Spleen (tissue), 11 donors: ENCODE results near the gene ADPGK. TPM values are rescaled to one million over a fixed set of nuclear protein-coding genes. Genes with fewer than 3 reads are reported as not detected.
"Not testable (repeated sequence)": the region's sequence is repeated elsewhere in the genome, so short reads cannot be mapped to it uniquely, and the experiment has no call there.

ENCODE experiments used
- DNase-seq: peaks from one replicate; pipeline ENCODE4 v3.0.0-alpha.2; 2020
- H3K27ac ChIP-seq, 8 donors: fragments of 200-600 bp; sonication (generic) in 7 of 8; 1 replicate in 4 of 8; 2 replicates in 4 of 8; pipeline versions ENCODE4 v1.5.0 to v1.8.0; 2016 to 2021; ENCODE audit warnings: inconsistent platforms in 4 of 8, mild to moderate bottlenecking in 4 of 8, moderate library complexity in 1 of 8
- H3K27me3 ChIP-seq, 7 donors: fragments of 200-600 bp; sonication (generic) in 6 of 7; replicated peaks in 1 of 7; 1 replicate in 4 of 7; 2 replicates in 3 of 7; pipeline versions ENCODE4 v1.5.0 to v1.8.0; 2016 to 2021; ENCODE audit warnings: inconsistent platforms in 3 of 7, mild to moderate bottlenecking in 1 of 7
- H3K36me3 ChIP-seq, 6 donors: fragments of 200-600 bp; sonication (generic) in 5 of 6; 1 replicate in 4 of 6; 2 replicates in 2 of 6; pipeline versions ENCODE4 v1.5.0 to v1.8.0; 2016 to 2021; ENCODE audit warnings: inconsistent platforms in 2 of 6
- H3K4me1 ChIP-seq, 6 donors: fragments of 200-600 bp; sonication (generic) in 5 of 6; 1 replicate in 3 of 6; 2 replicates in 3 of 6; pipeline versions ENCODE4 v1.5.0 to v1.8.0; 2016 to 2021; ENCODE audit warnings: inconsistent platforms in 3 of 6
- H3K4me3 ChIP-seq, 8 donors: fragments of 200-600 bp; sonication (generic) in 7 of 8; 1 replicate in 4 of 8; 2 replicates in 4 of 8; pipeline versions ENCODE4 v1.5.0 to v1.8.0; 2016 to 2021; ENCODE audit warnings: inconsistent platforms in 4 of 8, mild to moderate bottlenecking in 4 of 8, moderate library complexity in 2 of 8
- H3K9me3 ChIP-seq, 8 donors: fragments of 200-600 bp; sonication (generic) in 7 of 8; 1 replicate in 4 of 8; 2 replicates in 4 of 8; pipeline versions ENCODE4 v1.5.0 to v1.8.0; 2016 to 2021; ENCODE audit warnings: inconsistent platforms in 4 of 8
- POLR2A ChIP-seq, 3 donors: fragments of 450-650 bp; IDR thresholded peaks; one replicate each; pipeline ENCODE4 v1.5.1; 2017; ENCODE audit warnings: antibody characterized with exemption in 3 of 3, mild to moderate bottlenecking in 1 of 3
- POLR2AphosphoS5 ChIP-seq, 3 donors: sonication (generic); formaldehyde crosslinking; IDR thresholded peaks; one replicate each; pipeline ENCODE4 v1.5.1; 2017; ENCODE audit warnings: antibody characterized with exemption in 3 of 3
- WGBS, 5 donors: extraction: QIAGEN DNeasy Blood & Tissue Kit in 3 of 5; methylation state at CpG; one replicate each; pipeline versions ENCODE4 v1.1.5 to v1.1.7; 2013 to 2018; 5-methylcytosine and 5-hydroxymethylcytosine counted together
- intact Hi-C: fragments of 100-400 bp; cut with DNase I; formaldehyde crosslinking; loops from one replicate; pipeline ENCODE4 v1.15.0; 2023; ENCODE audit warnings: low total_unique reads
- polyA plus RNA-seq, 3 donors: library from polyadenylated mRNA; stranded (reverse); fragments of 200-250 nt; gene quantifications; one replicate each; pipeline ENCODE4 v1.2.1, GENCODE V29; 2013
- total RNA-seq, 7 donors: library from RNA; depleted of rRNA in 3 of 7; stranded (reverse); fragments of >200 nt in 3 of 7; fragmentation: NEBNext Ultra II Directional in 4 of 7; extraction: Animal tissue kit (Norgen Biotek cat#: 25700) in 4 of 7; gene quantifications; one replicate each; pipeline versions ENCODE4 v1.1.0 to v1.2.1, GENCODE V29; 2016 to 2021
- TF ChIP-seq, protein P1 (sequence below), 11 experiments: fragments of 200-600 bp in 7 of 11; fragments of 450-650 bp in 4 of 11; sonication (generic) in 4 of 11; IDR thresholded peaks in 8 of 11; conservative IDR thresholded peaks in 3 of 11; 1 replicate in 7 of 11; 2 replicates in 4 of 11; pipeline versions ENCODE4 v1.4.0 to v1.8.0; 2016 to 2021; ENCODE audit warnings: antibody characterized with exemption in 11 of 11, inconsistent platforms in 4 of 11, mild to moderate bottlenecking in 1 of 11
- donor health status: healthy with polysubstance abuse.
- donor health status: DM: no; HTN: no; CAD: no; lungs with moderate emphysema.
- donor health status: DM: no; HTN: no; CAD: no.
- donor health status: Bipolar disorder and iron deficiency.
- donor health status: healthy.
- donor health status: DM: no; HTN: no; CAD: no.
- donor health status: DM: yes; HTN: yes; CAD: no.

ADPGK gene
- total and polyA plus RNA-seq, 10 donors: 65.4 to 119 (median 100) TPM

GRCh38 chr15:72732516-72732915 lies 51.0 kb downstream of the ADPGK start:
- 88 to 96% (median 91%) methylated on average over 4 of the region's 4 CpGs for WGBS, 5 donors
- Histone ChIP-seq H3K27ac (no peak overlapping the region), H3K27me3 (no peaks in the 10 kb centered on the region), H3K9me3 (no peaks in the 10 kb centered on the region), H3K4me1 (no peaks in the 10 kb centered on the region), H3K4me3 (no peak overlapping the region), H3K36me3 (peaks cover 0 to 84% (median 31%) of the 10 kb centered on the region in 6 donors)
- no peak for DNase-seq
- intact Hi-C loops: no loop called here
- no peak for TF ChIP-seq POLR2A (IDR thresholded peaks at IDR 0.05)

GRCh38 chr15:72732086-72732485 lies 51.5 kb downstream of the ADPGK start:
- H3K27me3 ChIP-seq: no peaks in the 10 kb centered on the region
- H3K27ac ChIP-seq: no peak overlapping the region
- H3K36me3 ChIP-seq: peaks cover 0 to 84% (median 26%) of the 10 kb centered on the region in 6 donors
- DNase-seq: no peak
- H3K4me3 ChIP-seq: no peak overlapping the region
- intact Hi-C loops: no loop called here
- TF ChIP-seq, protein P1, sequence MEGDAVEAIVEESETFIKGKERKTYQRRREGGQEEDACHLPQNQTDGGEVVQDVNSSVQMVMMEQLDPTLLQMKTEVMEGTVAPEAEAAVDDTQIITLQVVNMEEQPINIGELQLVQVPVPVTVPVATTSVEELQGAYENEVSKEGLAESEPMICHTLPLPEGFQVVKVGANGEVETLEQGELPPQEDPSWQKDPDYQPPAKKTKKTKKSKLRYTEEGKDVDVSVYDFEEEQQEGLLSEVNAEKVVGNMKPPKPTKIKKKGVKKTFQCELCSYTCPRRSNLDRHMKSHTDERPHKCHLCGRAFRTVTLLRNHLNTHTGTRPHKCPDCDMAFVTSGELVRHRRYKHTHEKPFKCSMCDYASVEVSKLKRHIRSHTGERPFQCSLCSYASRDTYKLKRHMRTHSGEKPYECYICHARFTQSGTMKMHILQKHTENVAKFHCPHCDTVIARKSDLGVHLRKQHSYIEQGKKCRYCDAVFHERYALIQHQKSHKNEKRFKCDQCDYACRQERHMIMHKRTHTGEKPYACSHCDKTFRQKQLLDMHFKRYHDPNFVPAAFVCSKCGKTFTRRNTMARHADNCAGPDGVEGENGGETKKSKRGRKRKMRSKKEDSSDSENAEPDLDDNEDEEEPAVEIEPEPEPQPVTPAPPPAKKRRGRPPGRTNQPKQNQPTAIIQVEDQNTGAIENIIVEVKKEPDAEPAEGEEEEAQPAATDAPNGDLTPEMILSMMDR (IDR thresholded peaks at IDR 0.05 in 8 of 11, conservative IDR thresholded peaks at IDR 0.05 in 3 of 11): no peak
- TF ChIP-seq POLR2AphosphoS5 (IDR thresholded peaks at IDR 0.05) (no peak), POLR2A (IDR thresholded peaks at IDR 0.05) (no peak)
- H3K9me3 ChIP-seq: no peaks in the 10 kb centered on the region
- H3K4me1 ChIP-seq: no peaks in the 10 kb centered on the region

GRCh38 chr15:72728821-72729220 lies 54.7 kb downstream of the ADPGK start:
- Histone ChIP-seq H3K4me3 (no peak overlapping the region), H3K27ac (no peak overlapping the region), H3K9me3 (no peaks in the 10 kb centered on the region), H3K4me1 (no peaks in the 10 kb centered on the region), H3K27me3 (no peaks in the 10 kb centered on the region), H3K36me3 (peaks cover 0 to 68% (median 12%) of the 10 kb centered on the region in 6 donors)
- TF ChIP-seq POLR2A (IDR thresholded peaks at IDR 0.05) (no peak), POLR2AphosphoS5 (IDR thresholded peaks at IDR 0.05) (no peak)
- TF ChIP-seq, protein P1 (IDR thresholded peaks at IDR 0.05 in 8 of 11, conservative IDR thresholded peaks at IDR 0.05 in 3 of 11): no peak
- 77 to 95% (median 93%) methylated on average over 1 of the region's 1 CpG for WGBS, 5 donors
- no peak for DNase-seq
- intact Hi-C loops: no loop called here

GRCh38 chr15:72728249-72728648 lies 55.3 kb downstream of the ADPGK start:
- H3K9me3 ChIP-seq, DNase-seq, H3K4me1 ChIP-seq, H3K4me3 ChIP-seq, intact Hi-C loops, H3K27ac ChIP-seq, H3K27me3 ChIP-seq: not testable (repeated sequence)
- WGBS, 5 donors: 89 to 100% (median 96%) methylated on average over 1 of the region's 1 CpG
- H3K36me3 ChIP-seq: peaks cover 0 to 62% (median 12%) of the 10 kb centered on the region in 6 donors

- Histone ChIP-seq H3K4me1 (no peaks in the 10 kb centered on the region), H3K4me3 (no peak overlapping the region), H3K27me3 (no peaks in the 10 kb centered on the region), H3K36me3 (peaks cover 0 to 53% (median 10%) of the 10 kb centered on the region in 6 donors), H3K27ac (no peak overlapping the region), H3K9me3 (no peaks in the 10 kb centered on the region)
- TF ChIP-seq POLR2AphosphoS5 (IDR thresholded peaks at IDR 0.05) (no peak), POLR2A (IDR thresholded peaks at IDR 0.05) (no peak)
- TF ChIP-seq, protein P1 (IDR thresholded peaks at IDR 0.05 in 8 of 11, conservative IDR thresholded peaks at IDR 0.05 in 3 of 11): no peak
- intact Hi-C loops: no loop called here
- no peak for DNase-seq
These were observed 56.4 kb downstream of the ADPGK start for GRCh38 chr15:72727154-72727553.

GRCh38 chr15:72725851-72726250 lies 57.7 kb downstream of the ADPGK start:
- H3K9me3 ChIP-seq, H3K27me3 ChIP-seq, H3K27ac ChIP-seq, H3K4me1 ChIP-seq, H3K4me3 ChIP-seq, intact Hi-C loops, DNase-seq: not testable (repeated sequence)
- WGBS, 5 donors: 93 to 97% (median 95%) methylated on average over 6 of the region's 6 CpGs
- peaks cover 0 to 42% (median under 1%) of the 10 kb centered on the region in 6 donors for H3K36me3 ChIP-seq
